ENCODE data around the gene DCAF12. TPM values are rescaled to one million over a fixed set of nuclear protein-coding genes. Genes with fewer than 3 reads are reported as not detected.

The DCAF12 gene
- total RNA-seq, 8 experiments from 2014 or later: 15.8 to 32.7 (median 22.8) TPM

DNA sequence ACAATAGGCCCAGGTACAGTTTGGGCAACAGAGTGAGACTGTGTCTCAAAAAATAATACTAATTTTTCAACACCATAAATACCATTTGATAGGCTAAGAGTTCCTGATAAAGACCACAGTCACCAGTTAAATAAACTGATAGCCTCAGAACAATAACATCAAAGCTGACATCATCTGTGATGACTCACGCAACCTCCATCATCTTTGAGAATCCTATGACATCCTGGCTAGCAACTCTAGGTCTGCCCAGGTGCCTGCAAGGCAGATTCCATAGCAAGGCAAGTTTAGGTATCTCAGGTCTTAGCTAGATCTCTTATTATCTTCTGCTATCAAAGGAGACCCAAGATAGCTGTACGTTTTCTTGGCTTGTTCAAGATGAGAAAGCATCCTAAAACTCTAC lies 47.3 kb downstream of the DCAF12 start:
- ATAC-seq (replicated peaks in 6 of 8): peak in 4 of 8 experiments; percentile 62 to 91 (median 82)
- H3K4me3 ChIP-seq: no peak overlapping the region
- no peaks in the 10 kb centered on the region for H3K4me1 ChIP-seq (replicated peaks in 1 of 2)
- WGBS, 10 experiments: 58 to 100% (median 86%) methylated on average over 1 to 2 of the region's 2 CpGs; no CpG with 5 or more reads in 4 of the 10 experiments
- in situ Hi-C loops (cut with MboI; ENCODE audit: low pct_unique_long_range_greater_than_20kb in 2 of 9, low sequenced_read_pairs in 9 of 9, unreplicated experiment in 9 of 9): no loop called here
- H3K27ac ChIP-seq: no peak overlapping the region

DNA sequence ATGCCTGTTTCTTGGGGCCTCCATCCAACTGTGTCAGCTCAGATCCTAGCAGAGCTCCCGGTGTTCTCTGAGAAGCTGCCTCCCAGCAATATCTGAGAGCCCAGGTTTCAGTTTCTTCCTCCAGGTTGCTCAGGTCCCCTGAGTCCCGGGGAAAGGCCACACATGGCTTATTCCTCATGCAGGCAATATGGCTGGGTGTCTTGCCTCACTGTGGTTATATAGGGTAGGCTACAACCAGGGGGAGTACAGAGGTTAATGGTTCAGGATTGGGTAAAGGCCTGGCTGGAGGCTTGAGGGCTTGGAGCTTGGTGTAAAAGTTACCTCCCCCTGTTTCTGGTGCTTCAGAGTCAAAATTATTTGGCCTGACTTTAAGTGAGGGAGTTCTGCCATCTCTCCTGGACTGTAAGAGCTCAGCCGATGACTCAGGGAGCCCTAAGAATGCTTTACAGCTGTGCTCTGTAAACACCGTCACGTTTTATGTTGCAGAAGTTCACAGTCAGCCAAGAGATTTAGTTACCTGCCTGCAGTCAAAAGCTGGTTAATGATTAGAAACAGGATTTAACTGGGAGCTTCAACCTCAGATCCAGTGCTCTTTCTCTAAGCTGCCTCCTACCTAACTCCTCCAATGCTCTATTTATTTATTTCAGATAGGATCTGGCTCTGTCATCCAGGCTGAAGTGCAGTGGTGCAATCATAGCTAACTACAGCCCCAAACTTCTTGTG lies 53.5 kb downstream of the DCAF12 start:
- in situ Hi-C loops (cut with MboI; ENCODE audit: low pct_unique_long_range_greater_than_20kb in 2 of 9, low sequenced_read_pairs in 9 of 9, unreplicated experiment in 9 of 9): no loop called here
- Histone ChIP-seq H3K4me1 (replicated peaks in 1 of 2) (peaks cover 0 to 8% of the 10 kb centered on the region in 2 donors), H3K27ac (no peak overlapping the region), H3K4me3 (no peak overlapping the region)
- ATAC-seq (replicated peaks in 6 of 8): peak in 4 of 8 experiments; percentile 22 to 57 (median 49)
- 27 to 67% (median 50%) methylated on average over 1 to 4 of the region's 5 CpGs; no CpG with 5 or more reads in 3 of the 10 experiments for WGBS, 10 experiments

DNA sequence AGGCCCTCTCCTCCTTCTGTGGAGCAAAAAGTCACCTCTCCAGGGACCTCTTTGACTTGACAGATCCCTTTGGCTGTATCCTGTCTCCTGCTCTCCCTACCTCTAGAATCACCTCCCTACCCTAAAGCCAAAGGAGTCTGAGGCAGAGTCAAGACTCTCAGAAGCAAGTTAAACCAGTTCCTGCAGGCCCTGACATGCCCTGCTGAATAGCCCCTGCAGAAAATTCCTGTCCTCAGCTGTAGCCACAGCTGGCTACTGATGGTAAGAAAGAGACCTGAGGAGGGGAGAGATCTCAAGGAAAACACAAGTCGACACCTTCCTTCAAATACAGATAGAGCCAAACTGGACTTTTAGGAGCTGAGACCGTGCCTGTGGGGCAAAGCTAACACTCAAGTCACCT lies 54.1 kb downstream of the DCAF12 start:
- in situ Hi-C loops (cut with MboI; ENCODE audit: low pct_unique_long_range_greater_than_20kb in 2 of 9, low sequenced_read_pairs in 9 of 9, unreplicated experiment in 9 of 9): no loop called here
- H3K4me3 ChIP-seq: no peak overlapping the region
- H3K27ac ChIP-seq: no peak overlapping the region
- peaks cover 0 to 8% of the 10 kb centered on the region in 2 donors for H3K4me1 ChIP-seq (replicated peaks in 1 of 2)
- peak in 1 of 8 experiments; percentile 25 for ATAC-seq (replicated peaks in 6 of 8)
- 100% methylated on average over 1 to 2 of the region's 2 CpGs; no CpG with 5 or more reads in 8 of the 10 experiments for WGBS, 10 experiments

DNA sequence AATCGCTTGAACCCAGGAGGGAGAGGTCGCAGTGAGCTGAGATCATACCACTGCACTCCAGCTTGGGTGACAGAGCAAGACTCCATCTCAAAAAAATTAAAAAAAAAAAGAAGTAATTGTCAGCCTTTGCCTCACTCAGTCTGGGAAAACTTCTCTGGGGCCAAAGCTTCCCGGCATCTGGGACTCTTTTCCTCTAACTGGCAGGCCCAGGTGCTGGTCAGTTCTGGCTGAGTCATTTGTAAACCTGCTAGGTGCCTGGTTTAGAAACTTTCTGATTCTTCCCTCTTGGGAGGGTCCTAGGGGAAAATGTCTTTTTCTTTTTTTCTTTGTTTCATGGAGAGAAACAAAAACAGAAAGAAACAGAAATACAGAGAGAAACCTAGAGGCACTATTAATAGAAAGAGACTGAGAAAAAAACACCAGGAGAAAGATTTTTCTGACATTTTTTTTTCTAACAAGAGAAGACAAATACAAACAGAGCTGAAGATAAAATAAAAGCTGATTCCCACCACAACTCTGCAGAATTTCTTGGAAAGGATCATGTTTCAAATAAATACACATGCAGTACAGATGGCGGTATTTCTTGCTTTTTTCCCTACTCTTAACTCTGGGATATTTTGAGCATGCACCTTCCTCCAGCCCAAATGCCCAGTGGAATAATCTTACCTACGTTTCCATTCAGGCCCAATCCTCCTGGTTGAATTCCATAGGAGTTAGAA lies 55.7 kb downstream of the DCAF12 start:
- in situ Hi-C loops (cut with MboI; ENCODE audit: low pct_unique_long_range_greater_than_20kb in 2 of 9, low sequenced_read_pairs in 9 of 9, unreplicated experiment in 9 of 9): no loop called here
- no peak overlapping the region for H3K4me3 ChIP-seq
- no peak for ATAC-seq (replicated peaks in 6 of 8)
- peaks cover 0 to 8% of the 10 kb centered on the region in 2 donors for H3K4me1 ChIP-seq (replicated peaks in 1 of 2)
- WGBS, 10 experiments: 17 to 100% (median 81%) methylated on average over 1 to 5 of the region's 5 CpGs
- H3K27ac ChIP-seq: no peak overlapping the region

DNA sequence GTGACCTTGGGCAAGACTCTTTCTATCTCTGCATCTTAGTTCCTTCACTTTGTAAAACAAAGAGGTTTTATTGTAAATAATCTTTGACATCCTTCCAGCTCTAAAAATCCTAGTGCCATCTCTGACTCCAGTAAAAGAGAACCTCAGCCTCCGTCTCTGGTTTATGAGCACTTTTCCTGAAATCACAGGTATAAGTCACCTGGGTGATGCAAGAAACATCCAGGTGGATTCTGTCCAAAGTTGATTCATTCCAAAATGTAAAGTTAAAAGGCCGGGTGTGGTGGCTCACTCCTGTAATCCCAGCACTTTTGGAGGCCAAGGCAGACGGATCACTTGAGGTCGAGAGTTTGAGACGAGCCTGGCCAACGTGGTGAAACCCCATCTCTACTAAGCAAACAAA lies 56.7 kb downstream of the DCAF12 start:
- WGBS, 10 experiments: 80 to 100% (median 84%) methylated on average over 1 to 6 of the region's 6 CpGs; no CpG with 5 or more reads in 3 of the 10 experiments
- Histone ChIP-seq H3K4me3 (no peak overlapping the region), H3K4me1 (replicated peaks in 1 of 2) (peaks cover 0 to 8% of the 10 kb centered on the region in 2 donors), H3K27ac (no peak overlapping the region)
- no peak for ATAC-seq (replicated peaks in 6 of 8)
- in situ Hi-C loops (cut with MboI; ENCODE audit: low pct_unique_long_range_greater_than_20kb in 2 of 9, low sequenced_read_pairs in 9 of 9, unreplicated experiment in 9 of 9): no loop called here

DNA sequence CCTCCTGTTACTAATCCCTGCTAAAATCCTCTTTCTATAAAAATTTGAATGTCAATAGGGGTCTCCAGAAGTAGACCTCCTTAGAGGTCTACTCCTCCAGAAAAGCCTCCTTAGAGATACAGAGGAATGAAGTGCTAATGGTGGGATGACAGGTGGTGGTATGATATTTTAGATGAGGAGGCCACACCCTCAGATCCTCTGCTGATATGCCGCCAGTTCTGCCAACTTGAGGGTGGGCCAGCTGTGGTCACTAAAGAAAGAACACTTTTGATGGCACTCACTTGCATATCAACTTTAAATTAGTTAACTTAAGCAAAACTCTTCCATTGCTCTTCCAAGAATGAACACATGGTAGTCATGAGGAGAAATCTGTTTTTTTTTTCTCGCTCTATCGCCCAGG lies 61.0 kb downstream of the DCAF12 start:
- ATAC-seq (replicated peaks in 6 of 8): no peak
- Histone ChIP-seq H3K27ac (no peak overlapping the region), H3K4me3 (no peak overlapping the region), H3K4me1 (replicated peaks in 1 of 2) (no peaks in the 10 kb centered on the region)
- in situ Hi-C loops (cut with MboI; ENCODE audit: low pct_unique_long_range_greater_than_20kb in 2 of 9, low sequenced_read_pairs in 9 of 9, unreplicated experiment in 9 of 9): no loop called here
- 83 to 100% (median 100%) methylated on average over 1 of the region's 3 CpGs; no CpG with 5 or more reads in 5 of the 10 experiments for WGBS, 10 experiments

DNA sequence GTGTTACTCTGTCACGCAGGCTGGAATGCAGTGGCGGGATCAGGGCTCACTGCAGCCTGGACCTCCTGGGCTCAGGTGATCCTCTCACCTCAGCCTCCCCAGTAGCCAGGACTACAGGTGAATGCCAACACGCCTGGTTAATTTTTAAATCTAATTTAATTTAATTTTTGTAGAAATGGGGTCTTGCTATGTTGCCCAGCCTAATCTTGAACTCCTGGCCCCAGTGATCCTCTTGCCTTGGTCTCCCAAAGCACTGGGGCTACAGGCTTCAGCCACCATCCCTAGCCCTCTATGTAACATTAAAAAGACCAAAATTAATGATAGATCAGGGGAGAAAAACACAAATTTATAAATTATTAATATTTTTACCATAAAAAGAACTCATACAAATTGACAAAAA lies 66.5 kb downstream of the DCAF12 start:
- in situ Hi-C loops (cut with MboI; ENCODE audit: low pct_unique_long_range_greater_than_20kb in 2 of 9, low sequenced_read_pairs in 9 of 9, unreplicated experiment in 9 of 9): no loop called here
- WGBS, 10 experiments: 0 to 100% (median 68%) methylated on average over 1 to 3 of the region's 3 CpGs; no CpG with 5 or more reads in 2 of the 10 experiments
- Histone ChIP-seq H3K4me1 (replicated peaks in 1 of 2) (no peaks in the 10 kb centered on the region), H3K4me3 (no peak overlapping the region), H3K27ac (no peak overlapping the region)
- ATAC-seq (replicated peaks in 6 of 8): no peak

DNA sequence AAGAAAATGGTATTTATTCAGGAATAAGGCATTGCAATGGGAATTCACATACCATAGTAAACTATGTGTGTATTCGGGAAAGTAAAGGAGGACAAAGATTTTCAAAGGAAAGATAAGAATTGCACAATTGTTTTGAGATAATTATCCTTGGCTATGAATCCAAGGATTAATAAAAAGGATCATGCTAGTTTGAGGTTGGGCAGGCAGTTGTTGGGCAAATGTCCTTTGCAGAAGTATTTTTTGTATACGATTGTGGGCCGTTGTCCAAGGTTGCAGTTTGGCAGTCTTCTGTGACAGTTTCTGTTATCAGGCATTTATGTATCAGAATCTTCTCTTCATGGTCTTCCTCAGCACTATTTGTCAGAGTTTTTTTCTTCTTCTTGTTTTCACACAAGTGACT lies 67.2 kb downstream of the DCAF12 start:
- H3K27ac ChIP-seq: no peak overlapping the region
- no peak overlapping the region for H3K4me3 ChIP-seq
- no peaks in the 10 kb centered on the region for H3K4me1 ChIP-seq (replicated peaks in 1 of 2)
- WGBS, 10 experiments: 64 to 93% (median 88%) methylated on average over 1 to 3 of the region's 3 CpGs
- ATAC-seq (replicated peaks in 6 of 8): no peak
- in situ Hi-C loops (cut with MboI; ENCODE audit: low pct_unique_long_range_greater_than_20kb in 2 of 9, low sequenced_read_pairs in 9 of 9, unreplicated experiment in 9 of 9): no loop called here

DNA sequence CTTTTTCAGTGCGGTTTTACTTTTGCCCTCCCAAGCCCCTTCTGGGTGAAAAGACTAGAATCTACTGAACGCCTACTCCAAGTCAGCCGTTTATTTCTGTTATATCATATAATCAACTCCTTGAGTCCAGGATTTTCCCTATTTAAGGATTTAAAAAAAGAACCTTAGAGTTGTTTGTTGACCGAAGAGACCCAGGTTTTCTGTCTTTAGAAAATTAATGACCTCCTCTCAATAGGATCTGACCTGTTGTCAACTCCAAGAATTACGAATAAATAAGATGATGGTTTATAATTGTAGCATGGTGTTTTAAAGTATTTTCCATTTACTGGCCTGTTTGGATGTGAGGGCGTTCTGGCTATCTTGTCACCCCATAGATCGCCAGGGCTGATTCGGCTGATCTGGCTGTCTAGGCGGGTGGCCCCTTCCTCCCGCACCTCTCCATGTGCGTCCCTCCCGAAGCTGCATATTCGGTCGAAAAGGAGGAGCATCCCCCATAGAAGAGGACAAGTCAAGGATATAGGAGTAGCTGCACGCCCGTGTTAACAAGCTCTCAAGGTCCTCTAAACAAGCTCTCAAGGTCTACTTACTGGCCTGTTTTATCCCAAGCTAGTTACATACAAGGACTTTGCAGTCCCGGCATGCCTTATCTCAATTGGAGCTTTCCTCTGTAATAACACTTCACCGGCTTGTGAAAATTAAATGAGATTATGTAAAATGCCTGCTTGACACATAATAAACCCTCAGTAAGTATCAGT lies 76.7 kb downstream of the DCAF12 start:
- WGBS, 10 experiments: 0 to 78% (median 44%) methylated on average over 1 to 14 of the region's 18 CpGs; no CpG with 5 or more reads in 1 of the 10 experiments
- in situ Hi-C loops (cut with MboI; ENCODE audit: low pct_unique_long_range_greater_than_20kb in 2 of 9, low sequenced_read_pairs in 9 of 9, unreplicated experiment in 9 of 9): no loop called here
- ATAC-seq (replicated peaks in 6 of 8): no peak
- H3K4me1 ChIP-seq (replicated peaks in 1 of 2): peaks cover 14% of the 10 kb centered on the region in 2 donors
- H3K4me3 ChIP-seq: peak overlapping the region; percentile 55 to 86 (median 60)
- peak overlapping the region; percentile 98 to 99 for H3K27ac ChIP-seq

DNA sequence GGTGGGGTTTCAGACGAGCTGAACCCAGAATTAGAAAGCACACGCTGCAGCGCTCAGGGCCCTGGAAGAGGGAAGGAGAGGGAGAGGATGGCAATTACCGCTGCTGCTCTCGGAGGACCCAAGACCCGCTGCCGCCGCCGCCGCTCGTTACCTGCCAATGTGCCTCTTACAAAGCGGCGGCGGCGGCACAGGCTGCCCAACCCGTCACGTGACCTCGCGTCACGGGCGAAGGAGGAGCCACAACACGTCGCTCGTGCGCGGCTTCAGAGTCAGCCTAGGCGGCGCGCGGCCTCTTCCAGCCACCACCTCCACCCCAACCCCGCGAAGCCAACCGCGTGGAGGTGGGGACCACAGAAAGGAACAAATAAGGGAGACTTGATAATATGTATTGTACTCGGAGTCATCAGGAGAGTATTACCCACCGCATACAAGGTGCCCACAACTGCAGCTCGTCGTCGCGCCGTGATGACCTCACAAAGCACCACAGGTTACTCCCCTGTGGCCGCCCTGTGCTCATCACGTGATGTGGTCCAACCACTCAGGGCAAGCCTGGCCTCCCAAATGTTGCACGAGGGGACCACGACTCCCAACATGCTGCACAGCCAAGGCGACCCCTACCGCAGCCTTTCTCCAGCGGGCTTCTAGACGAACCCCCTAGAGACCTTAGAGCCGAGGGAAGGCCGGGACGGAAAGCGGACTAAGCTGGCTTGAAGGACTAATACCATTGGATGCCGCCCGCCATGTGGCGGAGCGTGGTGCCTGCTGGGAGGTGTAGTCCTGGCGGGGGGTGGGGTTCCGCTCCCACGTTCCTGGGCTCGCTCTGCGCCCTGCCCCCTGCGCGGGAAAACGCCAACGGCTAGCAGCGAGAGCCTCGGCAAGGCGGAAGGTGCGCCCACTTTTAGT lies 77.5 kb downstream of the DCAF12 start, which contains the start of gene UBAP2:
Gene UBAP2 (minus strand): TSS at position 161 of the 903 bp plus-strand sequence. CDS start 31,739 bp downstream, outside the sequence.
- 0 to 8% (median 2%) methylated on average over 3 to 19 of the region's 70 CpGs; no CpG with 5 or more reads in 4 of the 10 experiments for WGBS, 10 experiments
- in situ Hi-C loops (cut with MboI; ENCODE audit: low pct_unique_long_range_greater_than_20kb in 2 of 9, low sequenced_read_pairs in 9 of 9, unreplicated experiment in 9 of 9): no loop called here
- H3K27ac ChIP-seq: peak within 1 kb of the TSS; percentile 98 to 99
- peak; percentile 85 to 93 (median 90) for ATAC-seq (replicated peaks in 6 of 8)
- H3K4me3 ChIP-seq: peak within 1 kb of the TSS; percentile 55 to 86 (median 60)
- H3K4me1 ChIP-seq (replicated peaks in 1 of 2): peaks cover 14% of the 10 kb centered on the region in 2 donors

DNA sequence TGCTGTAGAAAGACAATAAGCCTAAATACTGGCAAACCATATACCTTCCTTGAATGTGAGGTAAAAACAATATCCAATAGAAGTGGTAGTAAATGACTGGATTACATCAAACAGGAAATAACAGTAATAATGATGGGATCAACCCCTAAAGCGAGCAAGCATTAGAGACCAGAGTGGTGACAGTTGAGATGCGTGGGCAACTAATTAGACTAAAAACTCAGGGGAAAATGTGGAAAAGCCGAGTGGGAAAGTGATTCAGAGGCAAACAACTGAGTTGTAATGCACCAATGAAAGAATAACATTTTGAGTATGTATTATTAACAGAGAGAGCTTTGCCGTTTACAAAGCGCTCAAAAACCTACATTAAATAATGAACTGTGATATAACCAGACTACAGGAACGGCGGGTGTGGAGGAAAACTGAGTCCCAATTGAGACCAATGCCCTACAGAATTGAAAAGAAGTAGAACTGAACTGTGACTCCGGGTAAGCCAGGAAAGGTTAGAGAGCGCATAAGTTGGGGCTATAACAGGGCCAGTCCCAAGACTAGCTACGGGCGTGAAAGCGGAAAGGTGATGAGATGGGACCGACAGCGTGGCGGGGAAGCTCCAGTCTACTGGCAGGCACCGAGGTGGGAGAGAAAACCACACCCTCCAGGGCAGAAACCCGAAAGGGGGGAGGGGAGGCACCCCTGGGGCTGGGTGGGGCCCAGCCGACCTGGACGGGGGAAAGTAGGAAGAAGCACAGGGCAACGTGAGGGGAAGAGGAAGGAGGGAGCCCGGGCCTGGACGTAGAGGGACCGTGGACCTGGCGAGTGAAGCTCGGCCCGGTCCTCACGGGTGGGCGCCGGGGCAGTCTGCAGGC lies 78.4 kb downstream of the DCAF12 start:
- peak in 7 of 8 experiments; percentile 11 to 36 (median 19) for ATAC-seq (replicated peaks in 6 of 8)
- Histone ChIP-seq H3K27ac (peak overlapping the region; percentile 98 to 99), H3K4me1 (replicated peaks in 1 of 2) (peaks cover 14% of the 10 kb centered on the region in 2 donors), H3K4me3 (peak overlapping the region; percentile 55 to 86 (median 60))
- WGBS, 10 experiments: 0 to 3% (median 0%) methylated on average over 1 to 13 of the region's 29 CpGs; no CpG with 5 or more reads in 1 of the 10 experiments
- in situ Hi-C loops (cut with MboI; ENCODE audit: low pct_unique_long_range_greater_than_20kb in 2 of 9, low sequenced_read_pairs in 9 of 9, unreplicated experiment in 9 of 9): no loop called here

Measured in motor neuron (in vitro differentiated cells).